Ascending aorta (tissue), 2 donors: ENCODE measurements around the gene NAPEPLD. TPM values are rescaled to one million over a fixed set of nuclear protein-coding genes. Genes with fewer than 3 reads are reported as not detected.
A peak's percentile ranks its signal among the peaks of the same experiment; 100 is the strongest.
"Not testable (repeated sequence)": the region's sequence is repeated elsewhere in the genome, so short reads cannot be mapped to it uniquely, and the experiment has no call there.

ENCODE experiments used
- DNase-seq, 2 donors: peaks; one replicate each; pipeline ENCODE4 v3.0.0-alpha.2; 2019; ENCODE audit warnings: low spot score in 2 of 2
- H3K27ac ChIP-seq, 2 donors: fragments of 200-600 bp; sonication (generic); one replicate each; pipeline ENCODE4 v1.5.1; 2016 to 2017; ENCODE audit warnings: mild to moderate bottlenecking in 1 of 2
- H3K27me3 ChIP-seq: fragments of 200-600 bp; sonication (generic); one replicate; pipeline ENCODE4 v1.5.1; 2017
- H3K36me3 ChIP-seq, 2 donors: fragments of 200-600 bp; sonication (generic); one replicate each; pipeline ENCODE4 v1.5.1; 2016
- H3K4me1 ChIP-seq, 2 donors: fragments of 200-600 bp; sonication (generic); one replicate each; pipeline ENCODE4 v1.5.1; 2016 to 2017; ENCODE audit warnings: mild to moderate bottlenecking in 1 of 2
- H3K4me3 ChIP-seq, 2 donors: fragments of 200-600 bp; sonication (generic); one replicate each; pipeline ENCODE4 v1.5.1; 2016 to 2017; ENCODE audit warnings: mild to moderate bottlenecking in 1 of 2
- H3K9me3 ChIP-seq, 2 donors: fragments of 200-600 bp; sonication (generic); one replicate each; pipeline ENCODE4 v1.5.1; 2016
- CTCF ChIP-seq, 3 experiments: fragments of 200-600 bp in 2 of 3; fragments of 450-650 bp in 1 of 3; sonication (generic) in 2 of 3; IDR thresholded peaks; one replicate each; pipeline ENCODE4 v1.5.1; 2016 to 2019; ENCODE audit warnings: antibody characterized with exemption in 3 of 3, mild to moderate bottlenecking in 1 of 3, moderate library complexity in 1 of 3
- intact Hi-C: fragments of 100-400 bp; cut with DNase I; formaldehyde crosslinking; loops from one replicate; pipeline ENCODE4 v1.15.1; 2023
- total RNA-seq: library from RNA; depleted of rRNA; stranded (reverse); fragments of >200 nt; gene quantifications from one replicate; pipeline ENCODE4 v1.1.0, GENCODE V29; 2016

The NAPEPLD gene
- total RNA-seq, 1 donor from 2014 or later = 19.4 TPM

GRCh38 chr7:103106005-103106702, 42.7 kb downstream of the NAPEPLD start:
- no peak for TF ChIP-seq CTCF (IDR thresholded peaks at IDR 0.05)
- no peaks in the 10 kb centered on the region for H3K9me3 ChIP-seq
- no peaks in the 10 kb centered on the region for H3K4me1 ChIP-seq
- intact Hi-C loops = no loop called here
- no peak overlapping the region for H3K4me3 ChIP-seq
- no peaks in the 10 kb centered on the region for H3K27me3 ChIP-seq
- H3K27ac ChIP-seq = no peak overlapping the region
- DNase-seq = no peak
- peaks cover 2 to 12% of the 10 kb centered on the region in 2 donors for H3K36me3 ChIP-seq

- no peak overlapping the region for H3K4me3 ChIP-seq
- H3K27me3 ChIP-seq = no peaks in the 10 kb centered on the region
- TF ChIP-seq CTCF (IDR thresholded peaks at IDR 0.05) = no peak
- no peak overlapping the region for H3K27ac ChIP-seq
- H3K9me3 ChIP-seq = no peaks in the 10 kb centered on the region
- no peaks in the 10 kb centered on the region for H3K4me1 ChIP-seq
- H3K36me3 ChIP-seq = peaks cover 5 to 27% of the 10 kb centered on the region in 2 donors
- no peak for DNase-seq
- intact Hi-C loops = no loop called here
Measured at GRCh38 chr7:103101543-103101942, 47.4 kb downstream of the NAPEPLD start.

GRCh38 chr7:103100348-103100747, 48.6 kb downstream of the NAPEPLD start:
- Histone ChIP-seq H3K9me3 (no peaks in the 10 kb centered on the region), H3K4me1 (no peaks in the 10 kb centered on the region), H3K4me3 (no peak overlapping the region), H3K36me3 (peaks cover 7 to 35% of the 10 kb centered on the region in 2 donors), H3K27me3 (no peaks in the 10 kb centered on the region), H3K27ac (no peak overlapping the region)
- intact Hi-C loops = no loop called here
- no peak for TF ChIP-seq CTCF (IDR thresholded peaks at IDR 0.05)
- no peak for DNase-seq

GRCh38 chr7:103097041-103097440, 51.9 kb downstream of the NAPEPLD start:
- no peak for TF ChIP-seq CTCF (IDR thresholded peaks at IDR 0.05)
- Histone ChIP-seq H3K4me3 (no peak overlapping the region), H3K4me1 (no peaks in the 10 kb centered on the region), H3K27me3 (no peaks in the 10 kb centered on the region), H3K36me3 (peaks cover 15 to 37% of the 10 kb centered on the region in 2 donors), H3K27ac (no peak overlapping the region), H3K9me3 (no peaks in the 10 kb centered on the region)
- intact Hi-C loops = no loop called here
- DNase-seq = no peak

- H3K4me1 ChIP-seq, H3K9me3 ChIP-seq, DNase-seq, H3K27ac ChIP-seq, H3K27me3 ChIP-seq, H3K4me3 ChIP-seq, intact Hi-C loops: not testable (repeated sequence)
- H3K36me3 ChIP-seq = peaks cover 19 to 32% of the 10 kb centered on the region in 2 donors
Measured at GRCh38 chr7:103095558-103095957, 53.3 kb downstream of the NAPEPLD start.

- TF ChIP-seq CTCF (IDR thresholded peaks at IDR 0.05) = peak in 1 of 3 experiments; percentile 16
- peaks cover 26 to 43% of the 10 kb centered on the region in 2 donors for H3K36me3 ChIP-seq
- intact Hi-C loops = no loop called here
Measured at GRCh38 chr7:103094102-103094501, 54.8 kb downstream of the NAPEPLD start.

More at GRCh38 chr7:103094102-103094501, 54.8 kb downstream of the NAPEPLD start:
- no peaks in the 10 kb centered on the region for H3K4me1 ChIP-seq
- H3K9me3 ChIP-seq = no peaks in the 10 kb centered on the region
- no peak for DNase-seq
- H3K27ac ChIP-seq = no peak overlapping the region
- no peaks in the 10 kb centered on the region for H3K27me3 ChIP-seq
- no peak overlapping the region for H3K4me3 ChIP-seq
